DND-41 (cell line): ENCODE measurements around the gene HEBP1.

Experiments
- EZH2 ChIP-seq: IDR thresholded peaks from 3 replicates; pipeline ENCODE4 v1.6.1; 2012; ENCODE audit warnings: borderline replicate concordance, low read depth, mild to moderate bottlenecking, moderate library complexity, low read length, inconsistent platforms; ENCODE audit not compliant: severe bottlenecking
- TF ChIP-seq, protein P1 (sequence below): IDR thresholded peaks from 2 replicates; pipeline ENCODE4 v1.5.1; 2012; ENCODE audit warnings: borderline replicate concordance, low read length, moderate library complexity, mild to moderate bottlenecking; ENCODE audit not compliant: poor library complexity, severe bottlenecking; ENCODE audit errors: extremely low read depth

GRCh38 chr12:13028825-13029570, 28.9 kb upstream of the HEBP1 start:
- TF ChIP-seq, protein P1, sequence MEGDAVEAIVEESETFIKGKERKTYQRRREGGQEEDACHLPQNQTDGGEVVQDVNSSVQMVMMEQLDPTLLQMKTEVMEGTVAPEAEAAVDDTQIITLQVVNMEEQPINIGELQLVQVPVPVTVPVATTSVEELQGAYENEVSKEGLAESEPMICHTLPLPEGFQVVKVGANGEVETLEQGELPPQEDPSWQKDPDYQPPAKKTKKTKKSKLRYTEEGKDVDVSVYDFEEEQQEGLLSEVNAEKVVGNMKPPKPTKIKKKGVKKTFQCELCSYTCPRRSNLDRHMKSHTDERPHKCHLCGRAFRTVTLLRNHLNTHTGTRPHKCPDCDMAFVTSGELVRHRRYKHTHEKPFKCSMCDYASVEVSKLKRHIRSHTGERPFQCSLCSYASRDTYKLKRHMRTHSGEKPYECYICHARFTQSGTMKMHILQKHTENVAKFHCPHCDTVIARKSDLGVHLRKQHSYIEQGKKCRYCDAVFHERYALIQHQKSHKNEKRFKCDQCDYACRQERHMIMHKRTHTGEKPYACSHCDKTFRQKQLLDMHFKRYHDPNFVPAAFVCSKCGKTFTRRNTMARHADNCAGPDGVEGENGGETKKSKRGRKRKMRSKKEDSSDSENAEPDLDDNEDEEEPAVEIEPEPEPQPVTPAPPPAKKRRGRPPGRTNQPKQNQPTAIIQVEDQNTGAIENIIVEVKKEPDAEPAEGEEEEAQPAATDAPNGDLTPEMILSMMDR, result no peak
- TF ChIP-seq EZH2, result no peak
